ENCODE measurements around the gene INSR. TPM values are rescaled to one million over a fixed set of nuclear protein-coding genes. Genes with fewer than 3 reads are reported as not detected.

The INSR gene
- polyA plus RNA-seq, 1 donor from 2014 or later = 0.53 TPM

Other genes with a start within 250 kb of the INSR start
- gene MBD3L2, start 245.1 kb downstream of the INSR start, polyA plus RNA-seq = not detected
- not detected for gene MBD3L3, start 235.7 kb downstream of the INSR start, polyA plus RNA-seq
- gene ZNF557, start 224.7 kb downstream of the INSR start, polyA plus RNA-seq = 8.5 TPM
- 12.6 TPM for gene ARHGEF18, start 54.5 kb upstream of the INSR start, polyA plus RNA-seq
- 2.8 TPM for gene PEX11G, start 194.6 kb upstream of the INSR start, polyA plus RNA-seq
- 1.3 TPM for gene ZNF358, start 221.7 kb upstream of the INSR start, polyA plus RNA-seq
- 5.2 TPM for gene MCOLN1, start 228.2 kb upstream of the INSR start, polyA plus RNA-seq
- 12.5 TPM for gene PNPLA6, start 241.3 kb upstream of the INSR start, polyA plus RNA-seq